A549 (cell line): Measurements from ENCODE around the gene CACNA1I. TPM values are rescaled to one million over a fixed set of nuclear protein-coding genes. Genes with fewer than 3 reads are reported as not detected.

Experiments used
- ATAC-seq, 2 experiments: fragments of 200-7000 bp in 1 of 2; fragments of >200 bp in 1 of 2; cut with Nextera tagmentation in 1 of 2; cut with Tn5 transposase in 1 of 2; 3 replicates each; pipeline versions ENCODE4 v1.8.0 to v1.9.1; 2018 to 2020; ENCODE audit warnings: mild to moderate bottlenecking in 1 of 2, moderate library complexity in 1 of 2
- CTCF ChIA-PET: fragments of 300-600 bp; sonication (Branson Sonifier 250); formaldehyde crosslinking; extraction: SDS; loops from one replicate; lab custom pipeline; 2021; ENCODE audit warnings: antibody characterized with exemption, inconsistent platforms; lab: Yijun Ruan, JAX
- POLR2A ChIA-PET: fragments of 350-600 bp; formaldehyde crosslinking; extraction: SDS; loops from one replicate; lab custom pipeline; 2021; ENCODE audit warnings: antibody characterized with exemption, inconsistent platforms; lab: Yijun Ruan, JAX
- DNase-seq, 2 experiments: peaks; one replicate each; pipeline versions ENCODE4 v3.0.0 to v3.0.0-alpha.2; 2011 to 2016; ENCODE audit warnings: low read depth in 1 of 2, low spot score in 1 of 2
- FAIRE-seq: peaks from 2 replicates; lab custom pipeline; 2011; peaks lifted over from hg19 to GRCh38; lab: Jason Lieb, UNC
- H3K27ac ChIP-seq, 2 experiments: fragments of >200 bp; sonication (Bioruptor Twin); formaldehyde crosslinking; 3 replicates each; pipeline ENCODE4 v1.5.1; 2016 to 2017
- H3K4me1 ChIP-seq: fragments of >200 bp; sonication (Bioruptor Twin); formaldehyde crosslinking; 3 replicates; pipeline ENCODE4 v1.6.1; 2016
- H3K4me2 ChIP-seq: fragments of >200 bp; sonication (Bioruptor Twin); formaldehyde crosslinking; 3 replicates; pipeline ENCODE4 v1.6.1; 2016
- H3K4me3 ChIP-seq: fragments of >200 bp; sonication (Bioruptor Twin); formaldehyde crosslinking; 3 replicates; pipeline ENCODE4 v1.5.1; 2016
- H3K9me3 ChIP-seq: fragments of >200 bp; sonication (Bioruptor Twin); formaldehyde crosslinking; 3 replicates; pipeline ENCODE4 v1.6.1; 2016
- CBX2 ChIP-seq: fragments of 200-600 bp; sonication (generic); IDR thresholded peaks from 2 replicates; pipeline ENCODE4 v1.6.1; 2016; ENCODE audit warnings: low read depth, mild to moderate bottlenecking, borderline replicate concordance
- EP300 ChIP-seq, 2 experiments: fragments of >200 bp; sonication (Bioruptor Twin); formaldehyde crosslinking; IDR thresholded peaks; 2 replicates in 1 of 2; 3 replicates in 1 of 2; pipeline ENCODE4 v1.6.1; 2016 to 2017
- FOXS1 ChIP-seq: fragments of 250-450 bp; sonication (Bioruptor Pico); IDR thresholded peaks from 2 replicates; pipeline ENCODE4 v1.5.0; 2020; ENCODE audit warnings: mild to moderate bottlenecking, moderate library complexity
- HDAC2 ChIP-seq: fragments of 200-600 bp; sonication (generic); IDR thresholded peaks from 2 replicates; pipeline ENCODE4 v1.6.1; 2016
- HEYL ChIP-seq: fragments of 250-450 bp; sonication (Bioruptor Pico); IDR thresholded peaks from 2 replicates; pipeline ENCODE4 v1.8.0; 2021; ENCODE audit warnings: mild to moderate bottlenecking, moderate library complexity
- HOXB13 ChIP-seq: fragments of 250-450 bp; sonication (Bioruptor Pico); IDR thresholded peaks from 2 replicates; pipeline ENCODE4 v1.5.0; 2020; ENCODE audit warnings: low read depth, mild to moderate bottlenecking, moderate library complexity
- HOXB5 ChIP-seq: fragments of 250-450 bp; sonication (Bioruptor Pico); IDR thresholded peaks from 2 replicates; pipeline ENCODE4 v1.5.0; 2020; ENCODE audit warnings: mild to moderate bottlenecking, moderate library complexity
- JUNB ChIP-seq: fragments of >200 bp; sonication (Bioruptor Twin); formaldehyde crosslinking; IDR thresholded peaks from 2 replicates; pipeline ENCODE4 v1.6.1; 2016
- KDM5A ChIP-seq: fragments of 200-600 bp; sonication (generic); IDR thresholded peaks from 2 replicates; pipeline ENCODE4 v1.6.1; 2016; ENCODE audit warnings: antibody characterized with exemption, mild to moderate bottlenecking
- MAFK ChIP-seq: fragments of 450-650 bp; IDR thresholded peaks from 2 replicates; pipeline ENCODE4 v1.6.1; 2014; ENCODE audit not compliant: partially characterized antibody
- MYC ChIP-seq: IDR thresholded peaks from 2 replicates; pipeline ENCODE4 v1.6.1; 2012; ENCODE audit warnings: mild to moderate bottlenecking, inconsistent platforms, low read length, improper control_type of control experiment, borderline replicate concordance
- POLR2AphosphoS2 ChIP-seq: conservative IDR thresholded peaks from 2 replicates; pipeline ENCODE4 v1.6.1; 2012; ENCODE audit warnings: low read length, improper control_type of control experiment, inconsistent platforms
- RAD21 ChIP-seq, 2 experiments: fragments of >200 bp in 1 of 2; sonication (Bioruptor Twin) in 1 of 2; formaldehyde crosslinking in 1 of 2; IDR thresholded peaks in 1 of 2; conservative IDR thresholded peaks in 1 of 2; 2 replicates in 1 of 2; 3 replicates in 1 of 2; pipeline ENCODE4 v1.6.1; 2012 to 2018; ENCODE audit warnings: inconsistent platforms in 1 of 2
- RARB ChIP-seq: fragments of 250-450 bp; sonication (Bioruptor Pico); IDR thresholded peaks from 2 replicates; pipeline ENCODE4 v1.8.0; 2021; ENCODE audit warnings: mild to moderate bottlenecking, moderate library complexity
- SMC3 ChIP-seq: fragments of >200 bp; sonication (Bioruptor Twin); formaldehyde crosslinking; IDR thresholded peaks from 3 replicates; pipeline ENCODE4 v1.6.1; 2018; ENCODE audit warnings: inconsistent platforms
- TFCP2L1 ChIP-seq: fragments of 250-450 bp; sonication (Bioruptor Pico); IDR thresholded peaks from 2 replicates; pipeline ENCODE4 v1.5.0; 2021; ENCODE audit warnings: mild to moderate bottlenecking
- ZSCAN20 ChIP-seq: fragments of 250-450 bp; sonication (Bioruptor Pico); IDR thresholded peaks from 2 replicates; pipeline ENCODE4 v1.8.0; 2022; ENCODE audit warnings: mild to moderate bottlenecking, moderate library complexity
- WGBS: methylation state at CpG from one replicate; pipeline ENCODE4 v1.1.6; 2017; ENCODE audit errors: missing lambda C conversion rate; 5-methylcytosine and 5-hydroxymethylcytosine counted together
- polyA plus RNA-seq, 4 experiments: library from polyadenylated mRNA; depleted of rRNA in 3 of 4; stranded (reverse); fragments of >200 nt; fragmentation: RNase III in 1 of 4; extraction: RNeasy Plus Mini Kit Qiagen cat#74134 plus additional on column Dnase treatment in 1 of 4; gene quantifications; 2 replicates in 3 of 4; 3 replicates in 1 of 4; pipeline ENCODE4 v1.2.3, GENCODE V29; 2011 to 2017
- TF ChIP-seq, protein P1 (sequence below): fragments of 150-350 bp; IDR thresholded peaks from 2 replicates; pipeline ENCODE4 v1.6.1; 2014; ENCODE audit warnings: low read depth, mild to moderate bottlenecking, low read length
- TF ChIP-seq, protein P2 (sequence below): IDR thresholded peaks from 2 replicates; pipeline ENCODE4 v1.6.1; 2012
- TF ChIP-seq, protein P3 (sequence below): fragments of >200 bp; sonication (Bioruptor Twin); formaldehyde crosslinking; IDR thresholded peaks from 3 replicates; pipeline ENCODE4 v1.5.1; 2016
- TF ChIP-seq, protein P4 (sequence below): fragments of 250-450 bp; sonication (Bioruptor Pico); IDR thresholded peaks from 2 replicates; pipeline ENCODE4 v1.5.0; 2021; ENCODE audit warnings: mild to moderate bottlenecking, moderate library complexity, borderline replicate concordance
- TF ChIP-seq, protein P5 (sequence below): IDR thresholded peaks from 2 replicates; pipeline ENCODE4 v1.6.1; 2012

The CACNA1I gene
- polyA plus RNA-seq, 2 of the 4 experiments (the other 2 are of a cell fraction) = 0.03 to 0.13 TPM

DNA sequence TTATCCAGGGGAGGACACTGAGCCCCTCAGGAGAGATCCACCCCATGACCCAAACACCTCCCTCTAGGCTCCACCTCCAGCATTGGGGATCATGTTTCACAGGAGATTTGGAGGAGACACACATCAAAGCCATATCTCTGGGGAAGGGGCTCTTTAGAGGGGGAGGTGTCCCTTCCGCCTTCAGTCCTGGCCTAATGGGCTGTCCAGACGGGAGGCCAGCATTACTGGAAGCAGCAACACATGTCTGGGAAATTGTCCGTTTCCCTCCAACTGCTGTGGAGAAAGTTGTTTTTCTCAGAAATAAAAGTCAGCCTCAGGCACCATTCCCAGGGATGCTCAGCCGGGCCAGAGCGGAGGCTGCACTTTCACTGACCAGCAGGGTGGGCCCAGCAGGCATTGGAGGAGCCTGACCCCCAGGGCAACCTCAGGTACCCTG, 9.5 kb downstream of the CACNA1I start (continued):
- TF ChIP-seq, protein P1, sequence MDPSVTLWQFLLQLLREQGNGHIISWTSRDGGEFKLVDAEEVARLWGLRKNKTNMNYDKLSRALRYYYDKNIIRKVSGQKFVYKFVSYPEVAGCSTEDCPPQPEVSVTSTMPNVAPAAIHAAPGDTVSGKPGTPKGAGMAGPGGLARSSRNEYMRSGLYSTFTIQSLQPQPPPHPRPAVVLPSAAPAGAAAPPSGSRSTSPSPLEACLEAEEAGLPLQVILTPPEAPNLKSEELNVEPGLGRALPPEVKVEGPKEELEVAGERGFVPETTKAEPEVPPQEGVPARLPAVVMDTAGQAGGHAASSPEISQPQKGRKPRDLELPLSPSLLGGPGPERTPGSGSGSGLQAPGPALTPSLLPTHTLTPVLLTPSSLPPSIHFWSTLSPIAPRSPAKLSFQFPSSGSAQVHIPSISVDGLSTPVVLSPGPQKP = no peak
- no peak for TF ChIP-seq TFCP2L1 (CRISPR knock-in tag)
- TF ChIP-seq, protein P2, sequence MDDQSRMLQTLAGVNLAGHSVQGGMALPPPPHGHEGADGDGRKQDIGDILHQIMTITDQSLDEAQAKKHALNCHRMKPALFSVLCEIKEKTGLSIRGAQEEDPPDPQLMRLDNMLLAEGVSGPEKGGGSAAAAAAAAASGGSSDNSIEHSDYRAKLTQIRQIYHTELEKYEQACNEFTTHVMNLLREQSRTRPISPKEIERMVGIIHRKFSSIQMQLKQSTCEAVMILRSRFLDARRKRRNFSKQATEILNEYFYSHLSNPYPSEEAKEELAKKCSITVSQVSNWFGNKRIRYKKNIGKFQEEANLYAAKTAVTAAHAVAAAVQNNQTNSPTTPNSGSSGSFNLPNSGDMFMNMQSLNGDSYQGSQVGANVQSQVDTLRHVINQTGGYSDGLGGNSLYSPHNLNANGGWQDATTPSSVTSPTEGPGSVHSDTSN = no peak

DNA sequence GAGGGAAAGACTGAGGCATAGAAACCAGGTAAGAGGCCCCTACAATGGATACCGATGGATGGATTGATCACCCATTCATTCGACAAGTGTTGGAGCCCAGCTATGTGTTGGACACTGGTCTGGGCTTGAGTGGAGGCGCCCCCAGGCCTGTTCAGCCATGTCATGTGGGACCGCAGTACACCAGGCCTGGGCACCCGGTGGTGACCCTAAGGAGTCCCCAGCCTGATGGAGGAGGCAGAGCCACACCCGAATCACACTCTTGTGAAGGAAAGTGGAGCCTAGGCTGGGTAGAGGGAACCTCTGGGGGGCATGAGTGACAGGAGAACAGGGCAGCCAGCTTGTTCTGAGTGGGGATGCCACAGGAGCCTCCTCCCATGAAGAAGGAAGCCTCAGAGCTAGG, 10.2 kb downstream of the CACNA1I start:
- 94% methylated on average over 2 of the region's 6 CpGs for WGBS
- H3K9me3 ChIP-seq = no peaks in the 10 kb centered on the region
- FAIRE-seq = no peak
- no peak overlapping the region for H3K4me2 ChIP-seq
- CTCF ChIA-PET = interaction anchor here (0.9 kb wide), 1 partner anchor 21 kb away, joined by 3 read pairs; no protein-coding TSS in a partner anchor
- no peak overlapping the region for H3K4me3 ChIP-seq
- POLR2A ChIA-PET = no interaction called here
- no peaks in the 10 kb centered on the region for H3K4me1 ChIP-seq
- TF ChIP-seq HOXB5 (CRISPR knock-in tag) (no peak), RAD21 (conservative IDR thresholded peaks at IDR 0.05 in 1 of 2, IDR thresholded peaks at IDR 0.05 in 1 of 2) (no peak), ZSCAN20 (CRISPR knock-in tag) (no peak), TFCP2L1 (CRISPR knock-in tag) (no peak), KDM5A (no peak), MAFK (no peak), POLR2AphosphoS2 (no peak), SMC3 (no peak), MYC (no peak), RARB (CRISPR knock-in tag) (no peak), HOXB13 (no peak), JUNB (no peak), EP300 (IDR thresholded peaks at IDR 0.05) (no peak), HEYL (no peak), HDAC2 (no peak), CBX2 (no peak), FOXS1 (CRISPR knock-in tag) (no peak)
- TF ChIP-seq, protein P3, sequence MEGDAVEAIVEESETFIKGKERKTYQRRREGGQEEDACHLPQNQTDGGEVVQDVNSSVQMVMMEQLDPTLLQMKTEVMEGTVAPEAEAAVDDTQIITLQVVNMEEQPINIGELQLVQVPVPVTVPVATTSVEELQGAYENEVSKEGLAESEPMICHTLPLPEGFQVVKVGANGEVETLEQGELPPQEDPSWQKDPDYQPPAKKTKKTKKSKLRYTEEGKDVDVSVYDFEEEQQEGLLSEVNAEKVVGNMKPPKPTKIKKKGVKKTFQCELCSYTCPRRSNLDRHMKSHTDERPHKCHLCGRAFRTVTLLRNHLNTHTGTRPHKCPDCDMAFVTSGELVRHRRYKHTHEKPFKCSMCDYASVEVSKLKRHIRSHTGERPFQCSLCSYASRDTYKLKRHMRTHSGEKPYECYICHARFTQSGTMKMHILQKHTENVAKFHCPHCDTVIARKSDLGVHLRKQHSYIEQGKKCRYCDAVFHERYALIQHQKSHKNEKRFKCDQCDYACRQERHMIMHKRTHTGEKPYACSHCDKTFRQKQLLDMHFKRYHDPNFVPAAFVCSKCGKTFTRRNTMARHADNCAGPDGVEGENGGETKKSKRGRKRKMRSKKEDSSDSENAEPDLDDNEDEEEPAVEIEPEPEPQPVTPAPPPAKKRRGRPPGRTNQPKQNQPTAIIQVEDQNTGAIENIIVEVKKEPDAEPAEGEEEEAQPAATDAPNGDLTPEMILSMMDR = no peak
- TF ChIP-seq, protein P4, sequence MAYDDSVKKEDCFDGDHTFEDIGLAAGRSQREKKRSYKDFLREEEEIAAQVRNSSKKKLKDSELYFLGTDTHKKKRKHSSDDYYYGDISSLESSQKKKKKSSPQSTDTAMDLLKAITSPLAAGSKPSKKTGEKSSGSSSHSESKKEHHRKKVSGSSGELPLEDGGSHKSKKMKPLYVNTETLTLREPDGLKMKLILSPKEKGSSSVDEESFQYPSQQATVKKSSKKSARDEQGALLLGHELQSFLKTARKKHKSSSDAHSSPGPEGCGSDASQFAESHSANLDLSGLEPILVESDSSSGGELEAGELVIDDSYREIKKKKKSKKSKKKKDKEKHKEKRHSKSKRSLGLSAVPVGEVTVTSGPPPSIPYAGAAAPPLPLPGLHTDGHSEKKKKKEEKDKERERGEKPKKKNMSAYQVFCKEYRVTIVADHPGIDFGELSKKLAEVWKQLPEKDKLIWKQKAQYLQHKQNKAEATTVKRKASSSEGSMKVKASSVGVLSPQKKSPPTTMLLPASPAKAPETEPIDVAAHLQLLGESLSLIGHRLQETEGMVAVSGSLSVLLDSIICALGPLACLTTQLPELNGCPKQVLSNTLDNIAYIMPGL (CRISPR knock-in tag) = no peak
- TF ChIP-seq, protein P5, sequence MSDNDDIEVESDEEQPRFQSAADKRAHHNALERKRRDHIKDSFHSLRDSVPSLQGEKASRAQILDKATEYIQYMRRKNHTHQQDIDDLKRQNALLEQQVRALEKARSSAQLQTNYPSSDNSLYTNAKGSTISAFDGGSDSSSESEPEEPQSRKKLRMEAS = no peak
- no peak for ATAC-seq
- H3K27ac ChIP-seq = no peak overlapping the region
- DNase-seq = no peak
